Astrocyte of the cerebellum (primary cell): ENCODE data around the gene CKS1B.

Source experiments
- DNase-seq: peaks from one replicate; pipeline ENCODE4 v3.0.0-alpha.2; 2011; ENCODE audit warnings: low read depth
- H3K4me3 ChIP-seq: 2 replicates; pipeline ENCODE4 v1.5.1; 2011; ENCODE audit warnings: mild to moderate bottlenecking, low read depth, low read length, moderate library complexity
- CTCF ChIP-seq: IDR thresholded peaks from 2 replicates; pipeline ENCODE4 v1.5.1; 2012; ENCODE audit warnings: low read length, low read depth, moderate library complexity, mild to moderate bottlenecking; ENCODE audit errors: missing control alignments
- in situ Hi-C: cut with HindIII; loops from 2 replicates; pipeline ENCODE4 v1.10.0; 2017; ENCODE audit warnings: low sequenced_read_pairs

CKS1B gene

GRCh38 chr1:154955039-154955717 lies 19.3 kb upstream of the CKS1B start:
- no peak for TF ChIP-seq CTCF
- DNase-seq = no peak
- H3K4me3 ChIP-seq = peak overlapping the region; percentile 63
- in situ Hi-C loops = loop anchor here (5.0 kb wide), 1 partner anchor 57 kb away; no protein-coding TSS in a partner anchor

- H3K4me3 ChIP-seq = peak within 1 kb of the TSS; percentile 63
- TF ChIP-seq CTCF = peak; percentile 52
- in situ Hi-C loops = loop anchor here (5.0 kb wide), 1 partner anchor 56 kb away; no protein-coding TSS in a partner anchor
- DNase-seq = peak; percentile 86
Measured at GRCh38 chr1:154955718-154956543, 18.6 kb upstream of the CKS1B start, which contains the start of gene PBXIP1. Gene PBXIP1 (minus strand): TSS chr1:154956099. CDS start chr1:154953721, 2,378 bp downstream.

DNA sequence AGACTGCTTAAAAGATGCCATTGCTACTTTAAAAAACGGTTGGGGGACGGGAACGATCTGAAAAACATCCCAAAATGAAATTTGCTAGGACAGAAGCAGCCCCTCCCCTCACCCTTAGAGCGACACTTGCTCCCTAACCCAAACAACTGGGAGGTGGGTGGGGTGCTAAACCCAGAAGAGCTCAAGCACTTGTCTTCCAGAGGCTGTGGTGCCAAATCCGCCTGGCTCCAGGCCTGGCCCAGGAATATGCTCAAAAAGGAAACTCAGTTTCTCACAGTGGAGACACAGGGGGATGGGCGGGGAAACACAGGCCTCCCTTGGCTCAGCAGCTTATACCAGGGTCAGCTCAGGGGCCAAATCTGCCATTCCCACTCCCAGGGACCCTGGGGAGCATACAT lies 17.9 kb upstream of the CKS1B start:
- no peak for TF ChIP-seq CTCF
- peak overlapping the region; percentile 63 for H3K4me3 ChIP-seq
- no peak for DNase-seq
- in situ Hi-C loops = loop anchor here (5.0 kb wide), 1 partner anchor 56 kb away; no protein-coding TSS in a partner anchor

- in situ Hi-C loops = loop anchor here (5.0 kb wide), 1 partner anchor 55 kb away; no protein-coding TSS in a partner anchor
- TF ChIP-seq CTCF = no peak
- no peak overlapping the region for H3K4me3 ChIP-seq
- DNase-seq = no peak
Measured at GRCh38 chr1:154957091-154957657, 17.3 kb upstream of the CKS1B start.

DNA sequence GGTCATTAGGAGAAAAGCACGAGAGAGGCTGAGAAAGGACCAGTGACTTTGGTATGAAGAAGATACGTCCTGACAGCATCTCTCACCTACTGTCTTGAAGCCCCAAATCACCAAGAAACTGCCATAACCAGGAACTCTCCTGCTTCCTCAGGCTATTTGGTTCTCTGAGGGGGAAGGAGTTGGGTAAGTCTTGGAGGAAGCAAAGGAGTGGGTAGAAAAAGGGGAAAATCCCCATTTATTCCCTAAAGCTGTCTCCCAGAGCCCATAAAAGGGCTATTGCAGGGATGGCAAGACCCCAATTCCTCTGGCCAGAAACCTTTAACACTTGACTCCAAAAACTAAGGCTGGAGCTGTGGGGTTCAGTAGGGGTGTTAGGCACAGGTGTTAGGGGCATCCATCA lies 16.4 kb upstream of the CKS1B start:
- no peak for DNase-seq
- H3K4me3 ChIP-seq = no peak overlapping the region
- TF ChIP-seq CTCF = no peak
- in situ Hi-C loops = loop anchor here (5.0 kb wide), 1 partner anchor 54 kb away; no protein-coding TSS in a partner anchor
